ENCODE data around the gene NXPH1.

DNA sequence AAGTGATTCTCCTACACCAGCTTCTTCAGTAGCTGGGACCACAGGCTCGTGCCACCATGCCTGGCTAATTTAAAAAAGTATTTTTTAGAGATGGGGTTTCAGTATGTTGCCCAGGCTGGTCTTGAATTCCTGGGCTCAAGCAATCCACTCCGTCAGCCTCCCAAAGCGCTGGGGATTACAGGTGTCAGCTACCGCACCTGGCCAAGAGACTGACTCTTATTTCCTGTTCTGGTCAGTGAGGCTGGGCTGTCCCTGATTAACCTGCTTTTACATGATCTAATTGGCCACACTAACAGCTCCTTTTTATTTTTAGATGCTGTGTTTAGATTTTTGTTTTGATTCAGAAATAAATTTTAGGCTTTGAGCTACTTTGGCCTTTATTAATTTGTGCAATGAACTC is 203.9 kb downstream of the NXPH1 start:
- TF ChIP-seq, protein P1, sequence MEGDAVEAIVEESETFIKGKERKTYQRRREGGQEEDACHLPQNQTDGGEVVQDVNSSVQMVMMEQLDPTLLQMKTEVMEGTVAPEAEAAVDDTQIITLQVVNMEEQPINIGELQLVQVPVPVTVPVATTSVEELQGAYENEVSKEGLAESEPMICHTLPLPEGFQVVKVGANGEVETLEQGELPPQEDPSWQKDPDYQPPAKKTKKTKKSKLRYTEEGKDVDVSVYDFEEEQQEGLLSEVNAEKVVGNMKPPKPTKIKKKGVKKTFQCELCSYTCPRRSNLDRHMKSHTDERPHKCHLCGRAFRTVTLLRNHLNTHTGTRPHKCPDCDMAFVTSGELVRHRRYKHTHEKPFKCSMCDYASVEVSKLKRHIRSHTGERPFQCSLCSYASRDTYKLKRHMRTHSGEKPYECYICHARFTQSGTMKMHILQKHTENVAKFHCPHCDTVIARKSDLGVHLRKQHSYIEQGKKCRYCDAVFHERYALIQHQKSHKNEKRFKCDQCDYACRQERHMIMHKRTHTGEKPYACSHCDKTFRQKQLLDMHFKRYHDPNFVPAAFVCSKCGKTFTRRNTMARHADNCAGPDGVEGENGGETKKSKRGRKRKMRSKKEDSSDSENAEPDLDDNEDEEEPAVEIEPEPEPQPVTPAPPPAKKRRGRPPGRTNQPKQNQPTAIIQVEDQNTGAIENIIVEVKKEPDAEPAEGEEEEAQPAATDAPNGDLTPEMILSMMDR (IDR thresholded peaks at IDR 0.05 in 8 of 11, conservative IDR thresholded peaks at IDR 0.05 in 3 of 11): no peak
- no peak for TF ChIP-seq POLR2A (IDR thresholded peaks at IDR 0.05)

All from spleen (tissue), 7 donors.